GM19467 (cell line): ENCODE results near the gene OSMR.
"Not testable (repeated sequence)": the region's sequence is repeated elsewhere in the genome, so short reads cannot be mapped to it uniquely, and the experiment has no call there.

Experiments used
- ATAC-seq: cut with Tn5 transposase; IDR thresholded peaks from one replicate; pipeline ENCODE4 v1.9.1; 2021; ENCODE audit warnings: mild to moderate bottlenecking, moderate library complexity; ENCODE audit not compliant: unreplicated experiment

The OSMR gene

GRCh38 chr5:38830521-38831051 lies 15.2 kb upstream of the OSMR start:
- ATAC-seq = no peak

GRCh38 chr5:38831117-38831516 lies 14.7 kb upstream of the OSMR start:
- no peak for ATAC-seq

GRCh38 chr5:38831909-38832308 lies 13.9 kb upstream of the OSMR start:
- no peak for ATAC-seq

GRCh38 chr5:38832810-38833209 lies 13.0 kb upstream of the OSMR start:
- no peak for ATAC-seq

GRCh38 chr5:38835887-38836286 lies 9.9 kb upstream of the OSMR start:
- ATAC-seq = no peak

- no peak for ATAC-seq
Observed at GRCh38 chr5:38837416-38837815, 8.4 kb upstream of the OSMR start.

- no peak for ATAC-seq
Observed at GRCh38 chr5:38837932-38838331, 7.9 kb upstream of the OSMR start.

- ATAC-seq = no peak
Observed at GRCh38 chr5:38843665-38844064, 2.1 kb upstream of the OSMR start.

- ATAC-seq = no peak
Observed at GRCh38 chr5:38846379-38847011, 683 bp downstream of the OSMR start.

GRCh38 chr5:38847559-38848347 lies 1.9 kb downstream of the OSMR start:
- ATAC-seq = no peak

GRCh38 chr5:38848637-38849036 lies 2.8 kb downstream of the OSMR start:
- ATAC-seq = no peak

GRCh38 chr5:38851640-38852039 lies 5.8 kb downstream of the OSMR start:
- ATAC-seq = not testable (repeated sequence)

GRCh38 chr5:38853753-38854470 lies 8.1 kb downstream of the OSMR start:
- no peak for ATAC-seq

- no peak for ATAC-seq
Observed at GRCh38 chr5:38854907-38855306, 9.1 kb downstream of the OSMR start.

GRCh38 chr5:38856660-38857059 lies 10.8 kb downstream of the OSMR start:
- no peak for ATAC-seq

- ATAC-seq = no peak
Observed at GRCh38 chr5:38858839-38859238, 13.0 kb downstream of the OSMR start.

- not testable (repeated sequence) for ATAC-seq
Observed at GRCh38 chr5:38861986-38862770, 16.4 kb downstream of the OSMR start.

- no peak for ATAC-seq
Observed at GRCh38 chr5:38866362-38867031, 20.7 kb downstream of the OSMR start.

- ATAC-seq = no peak
Observed at GRCh38 chr5:38867032-38867398, 21.2 kb downstream of the OSMR start.

- ATAC-seq = no peak
Observed at GRCh38 chr5:38867416-38867815, 21.6 kb downstream of the OSMR start.
